HG03457 (cell line): Measurements from ENCODE around the gene CRYGC.
"Not testable (repeated sequence)": the region's sequence is repeated elsewhere in the genome, so short reads cannot be mapped to it uniquely, and the experiment has no call there.

ENCODE experiments used
- ATAC-seq: cut with Tn5 transposase; IDR thresholded peaks from one replicate; pipeline ENCODE4 v1.9.1; 2021; ENCODE audit warnings: moderate number of reproducible peaks; ENCODE audit not compliant: unreplicated experiment

Gene CRYGC

DNA sequence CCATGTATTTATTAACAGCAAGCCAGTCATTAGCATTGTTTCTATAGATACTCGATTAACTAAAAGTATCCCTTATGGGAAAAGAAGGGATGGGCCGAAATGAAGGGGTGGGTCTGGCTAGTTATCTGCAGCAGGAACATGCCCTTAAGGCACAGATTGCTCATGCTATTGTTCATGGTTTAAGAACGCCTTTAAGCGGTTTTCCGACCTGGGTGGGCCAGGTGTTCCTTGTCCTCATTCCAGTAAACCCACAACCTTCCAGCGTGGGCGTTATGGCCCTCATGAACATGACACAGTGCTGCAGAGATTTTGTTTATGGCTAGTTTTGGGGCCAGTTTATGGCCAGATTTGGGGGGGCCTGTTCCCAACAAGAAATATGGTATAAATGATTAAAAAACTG lies 8.7 kb upstream of the CRYGC start:
- ATAC-seq = not testable (repeated sequence)

DNA sequence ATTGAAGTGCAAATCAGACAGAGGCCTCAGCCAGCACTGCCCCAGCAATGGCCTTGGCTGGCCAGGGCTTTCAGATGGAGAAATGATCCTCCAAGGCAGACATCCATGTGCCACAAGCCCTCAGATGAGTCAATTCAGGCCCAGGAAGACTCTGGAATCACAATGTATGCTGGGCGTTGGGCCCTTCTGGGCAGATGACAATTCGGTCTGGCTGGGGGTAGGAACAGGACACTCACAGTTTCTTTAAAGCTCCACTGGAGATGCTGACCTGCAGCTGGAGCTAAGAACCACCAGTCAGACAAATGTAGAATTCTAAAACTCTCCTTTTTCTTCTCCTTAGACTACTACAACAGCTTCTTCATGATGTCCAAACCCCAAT lies 7.1 kb upstream of the CRYGC start:
- no peak for ATAC-seq

DNA sequence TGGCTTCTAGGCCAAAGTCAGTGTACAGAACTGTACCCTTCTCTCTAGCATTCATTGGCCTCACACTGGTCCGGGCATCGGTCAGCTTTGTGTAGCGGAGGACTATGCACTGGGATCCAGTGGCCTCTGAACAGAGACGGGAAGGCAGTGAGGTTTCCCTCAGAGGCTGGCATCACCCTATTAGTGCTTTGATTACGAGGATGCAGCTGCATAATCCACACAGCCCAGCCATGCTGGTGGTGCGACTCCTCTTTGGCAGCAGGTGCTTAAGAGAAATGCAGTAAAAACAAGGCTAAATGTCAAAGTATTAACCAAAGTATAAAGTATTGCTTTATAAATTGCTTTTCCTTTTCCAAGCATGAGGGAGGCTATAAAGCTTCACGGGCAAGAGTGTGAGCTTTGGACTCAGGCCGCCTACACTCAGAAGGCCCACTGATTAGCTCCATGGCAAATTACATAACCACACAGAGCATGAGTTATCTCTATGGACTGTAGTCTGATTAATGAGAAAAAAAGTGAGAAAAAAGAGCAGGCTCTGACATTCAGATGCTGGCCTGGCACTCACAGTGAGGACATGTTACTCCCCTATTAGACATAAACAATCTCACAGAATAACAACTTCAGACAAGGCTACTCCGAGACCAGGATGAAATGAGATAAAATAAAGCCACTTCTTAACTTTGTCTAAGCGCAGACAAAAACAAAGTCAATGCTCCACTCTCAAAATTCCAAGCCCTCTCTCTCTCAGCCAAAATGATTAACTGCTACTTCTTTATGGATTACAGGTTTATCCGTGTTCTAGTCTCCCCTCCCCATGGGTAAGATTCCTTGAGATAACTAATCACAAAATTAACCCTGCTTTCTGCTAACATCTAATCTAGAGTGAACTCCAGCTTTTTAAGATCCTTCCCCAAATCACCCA lies 6.4 kb upstream of the CRYGC start:
- ATAC-seq = no peak

DNA sequence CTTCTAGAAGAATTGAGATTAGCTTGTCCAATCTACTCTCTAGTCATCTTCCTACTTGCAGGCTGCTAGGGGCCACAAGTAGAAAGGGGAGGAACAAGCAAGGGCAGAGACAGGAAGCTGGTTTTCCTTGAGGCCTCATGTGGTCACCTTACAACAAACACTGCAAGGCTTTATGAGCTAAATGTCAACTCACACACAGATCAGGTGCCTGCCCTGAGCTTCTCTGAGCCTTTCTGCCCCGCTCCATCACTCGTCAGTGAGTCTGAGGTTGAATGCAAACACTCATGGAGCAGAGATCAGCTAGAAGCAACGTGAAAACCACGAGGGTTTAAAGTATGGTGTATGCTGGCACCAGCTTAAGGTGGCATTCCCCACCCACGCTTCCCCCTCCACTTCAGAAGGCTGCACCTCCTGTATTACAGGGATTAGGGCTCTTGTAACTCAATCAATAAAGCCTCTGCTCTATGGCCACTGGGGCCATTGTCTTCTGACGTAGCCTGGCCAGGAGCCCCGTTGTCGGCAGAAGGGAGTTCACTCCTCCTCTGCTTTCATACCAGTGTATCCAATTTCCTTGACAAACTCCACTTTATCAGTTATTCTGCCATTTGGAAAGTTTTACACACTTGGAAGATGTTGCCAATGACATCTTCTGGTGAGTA lies 5.4 kb upstream of the CRYGC start:
- no peak for ATAC-seq

DNA sequence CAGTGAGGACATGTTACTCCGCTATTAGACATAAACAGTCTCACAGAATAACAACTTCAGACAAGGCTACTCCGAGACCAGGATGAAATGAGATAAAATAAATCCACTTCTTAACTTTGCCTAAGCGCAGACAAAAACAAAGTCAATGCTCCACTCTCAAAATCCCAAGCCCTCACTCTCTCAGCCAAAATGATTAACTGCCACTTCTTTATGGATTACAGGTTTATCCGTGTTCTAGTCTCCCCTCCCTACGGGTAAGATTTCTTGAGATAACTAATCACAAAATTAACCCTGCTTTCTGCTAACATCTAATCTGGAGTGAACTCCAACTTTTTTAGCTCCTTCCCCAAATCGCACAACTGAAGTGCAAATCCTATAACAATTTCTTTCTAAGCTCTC lies 1.1 kb upstream of the CRYGC start:
- ATAC-seq = no peak

DNA sequence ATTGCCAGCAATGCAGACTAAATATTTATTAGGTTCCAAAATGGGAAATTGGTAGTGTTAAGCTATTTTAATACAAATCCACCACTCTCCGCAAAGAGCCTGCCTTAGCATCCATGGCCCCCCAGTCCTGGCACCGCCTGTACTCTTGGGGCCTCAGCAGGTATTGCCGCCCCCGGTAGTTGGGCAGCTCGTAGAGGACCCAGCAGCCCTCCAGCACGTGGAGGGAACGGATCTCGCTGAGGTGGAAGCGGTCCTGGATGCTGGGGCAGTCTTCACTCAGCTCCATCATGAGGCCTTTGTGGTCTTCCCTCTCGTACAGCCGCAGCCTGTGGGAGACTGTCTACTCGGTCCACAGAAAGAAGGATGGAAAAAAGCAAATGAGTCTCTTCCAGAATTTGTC lies 1.5 kb downstream of the CRYGC start:
- no peak for ATAC-seq

DNA sequence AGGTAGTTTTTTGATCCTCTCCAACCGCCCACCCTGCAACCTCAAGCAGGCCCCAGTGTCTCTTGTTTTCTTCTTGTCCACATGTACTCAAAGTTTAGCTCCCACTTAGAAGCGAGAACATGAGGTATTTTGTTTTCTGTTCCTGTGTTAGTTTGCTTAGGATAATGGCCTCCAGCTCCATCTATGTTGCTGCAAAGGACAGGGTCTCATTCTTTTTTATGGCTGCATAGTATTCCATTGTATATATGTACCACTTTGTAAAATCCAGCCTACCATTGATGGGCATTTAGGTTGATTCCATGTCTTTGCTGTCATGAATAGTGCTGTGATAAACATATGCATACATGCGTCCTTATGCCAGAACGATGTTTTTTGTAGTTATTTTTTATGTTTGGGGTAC lies 2.5 kb downstream of the CRYGC start:
- no peak for ATAC-seq

DNA sequence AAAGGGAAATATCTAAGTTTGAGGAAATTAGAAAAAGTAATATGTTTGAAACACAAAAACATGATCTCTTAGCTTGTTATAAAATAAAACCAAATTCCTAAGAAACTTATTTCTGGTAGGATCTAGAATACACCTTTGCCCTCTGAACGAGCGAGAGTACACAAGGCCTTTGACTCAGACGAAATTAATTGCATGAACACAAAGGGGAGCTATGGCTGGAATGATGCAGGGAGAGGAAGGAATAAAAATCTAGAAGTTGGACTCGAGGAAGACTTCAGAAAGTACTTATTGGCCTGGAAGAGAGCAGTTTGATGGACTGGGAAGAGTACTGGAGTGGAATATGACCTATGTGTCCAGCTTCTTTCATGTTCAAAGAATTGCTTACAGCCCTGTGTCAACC lies 4.4 kb downstream of the CRYGC start:
- no peak for ATAC-seq

DNA sequence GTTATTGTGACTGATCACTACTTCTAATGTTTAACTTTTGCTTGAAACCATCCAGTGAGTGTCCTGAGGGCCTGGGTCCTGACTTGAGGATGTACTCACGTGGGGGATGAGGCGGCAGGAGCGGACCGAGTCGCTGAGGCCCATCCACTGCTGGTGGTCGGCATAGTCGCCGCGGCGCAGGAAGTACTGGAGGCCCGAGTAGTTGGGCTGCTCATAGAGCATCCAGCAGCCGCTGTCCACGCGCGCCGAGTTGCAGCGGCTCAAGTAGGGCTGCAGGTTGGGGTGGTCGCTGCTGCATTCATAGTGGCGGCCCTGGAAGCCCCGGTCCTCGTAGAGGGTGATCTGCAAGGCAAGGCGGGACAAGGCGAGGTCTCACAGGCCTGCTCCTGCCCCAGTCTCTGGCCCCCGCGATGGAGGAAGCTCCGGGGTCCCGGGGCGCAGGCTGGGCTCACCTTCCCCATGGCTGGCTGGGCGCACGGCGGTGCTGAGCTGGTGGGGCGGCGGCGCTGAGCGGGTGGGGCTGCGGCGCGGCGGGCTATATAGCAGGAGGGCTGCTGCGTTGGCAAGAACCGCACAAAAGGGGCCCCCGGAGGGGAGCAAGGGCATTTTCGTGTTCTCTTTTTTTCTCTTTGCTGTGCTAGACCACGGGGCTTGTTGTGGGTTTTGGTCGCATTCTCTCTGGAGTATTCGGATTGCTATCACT lies 5.5 kb downstream of the CRYGC start, which contains the start of gene CRYGD:
CRYGD (minus strand) TSS at position 512 of the 703 bp plus-strand sequence; CDS start at position 461, 51 bp downstream.
- ATAC-seq = not testable (repeated sequence)

DNA sequence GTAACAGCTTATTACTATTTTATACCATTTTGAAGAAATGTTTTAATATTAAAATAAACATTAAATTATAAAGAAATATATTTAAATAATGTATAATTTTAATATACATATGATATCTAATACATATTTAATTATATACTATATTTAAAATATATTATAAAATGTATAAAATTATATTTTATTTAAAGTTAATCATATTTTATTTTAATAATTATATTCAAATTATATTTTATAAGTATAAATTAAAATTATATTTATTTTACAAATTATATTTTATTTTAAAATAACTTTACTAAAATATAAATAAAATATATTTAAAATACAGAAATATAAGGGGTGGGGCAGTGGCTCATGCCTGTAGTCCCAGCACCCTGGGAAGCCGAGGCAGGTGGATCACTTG lies 7.4 kb downstream of the CRYGC start:
- ATAC-seq = no peak

DNA sequence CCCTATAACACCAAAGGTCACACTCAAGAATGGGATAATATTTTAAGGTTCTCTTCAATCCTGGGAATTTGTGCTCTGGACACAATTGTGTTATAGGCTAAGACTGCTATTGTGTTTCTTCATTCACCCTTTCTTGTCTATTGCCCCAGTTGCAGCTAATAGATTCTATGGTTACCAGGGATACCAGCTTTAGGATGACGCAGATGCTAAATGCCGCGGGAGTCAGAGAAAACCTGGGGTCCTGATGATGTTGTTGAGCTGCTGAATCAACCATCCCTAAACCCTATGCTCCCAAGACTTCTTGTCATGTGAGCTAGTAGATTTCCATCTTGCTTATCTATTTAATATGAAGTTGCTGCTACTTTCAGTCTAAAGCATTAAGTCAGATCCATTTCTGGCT lies 10.7 kb downstream of the CRYGC start:
- no peak for ATAC-seq

DNA sequence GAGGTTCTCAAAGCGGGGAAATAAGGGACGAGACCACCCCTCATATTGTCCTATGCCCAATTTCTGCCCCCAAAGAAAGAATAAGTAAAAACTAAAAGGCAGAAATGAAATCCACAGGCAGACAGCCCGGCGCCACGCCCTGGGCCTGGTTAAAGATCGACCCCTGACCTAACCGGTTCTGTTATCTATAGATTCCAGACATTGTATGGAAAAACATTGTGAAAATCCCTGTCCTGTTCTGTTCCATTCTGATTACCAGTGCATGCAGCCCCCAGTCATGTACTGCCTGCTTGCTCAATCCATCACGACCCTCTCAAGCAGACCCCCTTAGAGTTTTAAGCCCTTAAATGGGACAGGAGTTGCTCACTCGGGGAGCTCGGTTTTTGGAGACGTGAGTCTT lies 12.2 kb downstream of the CRYGC start:
- ATAC-seq = not testable (repeated sequence)

DNA sequence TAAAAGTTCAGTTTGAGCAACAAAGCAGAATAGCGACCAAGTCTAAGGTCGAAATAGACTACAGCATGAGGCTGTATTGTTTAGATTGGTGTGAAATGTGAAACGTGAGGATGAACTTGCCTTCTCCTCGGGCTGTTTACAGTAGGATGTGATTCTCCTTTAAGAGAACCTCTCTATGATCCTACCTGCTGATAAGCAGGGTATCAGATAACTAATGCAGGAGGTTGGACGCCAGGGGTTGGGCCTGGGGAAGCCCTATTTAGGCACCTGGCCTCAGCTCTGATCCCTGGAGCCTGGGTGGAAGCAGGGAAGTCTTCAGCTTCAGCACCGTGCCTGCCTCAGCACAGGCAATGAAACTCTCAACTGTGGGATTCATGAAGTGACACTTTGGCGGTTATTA lies 16.7 kb downstream of the CRYGC start:
- no peak for ATAC-seq

DNA sequence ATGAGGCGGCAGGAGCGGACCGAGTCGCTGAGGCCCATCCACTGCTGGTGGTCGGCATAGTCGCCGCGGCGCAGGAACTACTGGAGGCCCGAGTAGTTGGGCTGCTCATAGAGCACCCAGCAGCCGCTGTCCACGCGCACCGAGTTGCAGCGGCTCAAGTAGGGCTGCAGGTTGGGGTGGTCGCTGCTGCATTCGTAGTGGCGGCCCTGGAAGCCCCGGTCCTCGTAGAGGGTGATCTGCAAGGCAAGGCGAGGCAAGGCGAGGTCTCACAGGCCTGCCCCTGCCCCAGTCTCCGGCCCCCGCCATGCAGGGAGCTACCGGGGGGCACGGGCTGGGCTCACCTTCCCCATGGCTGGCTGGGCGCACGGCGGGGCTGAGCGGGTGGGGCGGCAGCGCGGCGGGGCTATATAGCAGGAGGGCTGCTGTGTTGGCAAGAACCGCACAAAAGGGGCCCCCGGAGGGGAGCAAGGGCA lies 17.3 kb downstream of the CRYGC start:
- ATAC-seq = not testable (repeated sequence)

DNA sequence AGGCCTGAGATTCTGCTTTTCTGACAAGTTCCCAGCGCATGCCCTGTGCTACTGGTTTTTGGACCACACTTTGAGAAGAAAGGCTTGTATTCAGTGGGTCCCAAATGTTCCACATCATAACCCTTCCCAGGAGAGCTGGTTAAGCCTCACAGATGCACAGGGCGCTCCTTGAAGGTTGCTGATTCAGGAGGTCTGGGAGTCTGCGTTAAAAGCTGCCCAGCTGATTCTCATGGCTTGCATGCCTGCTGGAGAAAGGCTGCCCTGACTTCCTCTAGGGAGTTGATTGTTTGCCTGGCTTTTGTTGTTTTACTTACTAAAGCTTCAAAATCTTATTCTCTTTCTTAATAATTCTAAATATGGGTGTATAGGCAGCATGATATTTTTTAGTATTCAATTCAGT lies 26.0 kb downstream of the CRYGC start:
- ATAC-seq = no peak

DNA sequence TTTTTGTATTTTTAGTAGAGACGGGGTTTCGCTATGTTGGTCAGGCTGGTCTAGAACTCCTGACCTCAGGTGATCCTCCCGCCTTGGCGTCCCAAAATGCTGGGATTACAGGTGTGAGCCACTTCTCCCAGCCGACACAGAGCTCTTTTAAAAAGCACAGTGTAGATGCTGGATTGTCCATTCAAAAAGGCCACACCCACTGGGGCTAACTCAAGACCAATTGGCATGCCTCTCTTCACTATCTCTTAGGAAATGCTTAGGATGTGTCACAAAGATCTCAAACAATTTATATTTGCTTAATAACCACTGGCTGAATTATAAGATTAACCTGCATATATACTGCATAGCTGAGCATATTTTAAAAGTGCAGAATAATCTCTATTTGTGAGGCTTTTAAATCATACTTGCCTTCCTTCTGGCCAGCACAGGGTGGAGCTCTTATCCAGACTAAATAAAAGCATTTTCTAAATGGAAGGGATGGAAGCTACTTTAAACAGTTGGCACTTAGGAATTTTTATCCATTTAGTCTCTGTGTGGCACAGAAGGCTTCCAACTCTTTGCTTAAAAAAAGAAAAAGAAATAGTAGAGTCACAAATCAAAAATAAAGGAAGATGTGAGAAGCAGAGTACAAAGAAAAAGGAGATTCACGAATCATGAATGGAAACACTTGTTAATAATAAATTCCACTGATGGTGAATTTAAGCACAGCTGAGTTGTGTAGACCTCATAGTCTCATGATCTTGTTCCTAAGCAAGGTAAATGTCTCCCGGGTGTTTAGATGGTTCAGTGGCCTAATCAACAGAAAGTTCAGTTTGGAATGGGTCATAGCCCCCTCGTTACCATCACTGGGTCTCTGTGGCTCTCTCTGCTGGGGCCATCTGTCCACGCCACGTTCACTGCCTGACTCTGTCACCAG lies 27.7 kb downstream of the CRYGC start:
- no peak for ATAC-seq

DNA sequence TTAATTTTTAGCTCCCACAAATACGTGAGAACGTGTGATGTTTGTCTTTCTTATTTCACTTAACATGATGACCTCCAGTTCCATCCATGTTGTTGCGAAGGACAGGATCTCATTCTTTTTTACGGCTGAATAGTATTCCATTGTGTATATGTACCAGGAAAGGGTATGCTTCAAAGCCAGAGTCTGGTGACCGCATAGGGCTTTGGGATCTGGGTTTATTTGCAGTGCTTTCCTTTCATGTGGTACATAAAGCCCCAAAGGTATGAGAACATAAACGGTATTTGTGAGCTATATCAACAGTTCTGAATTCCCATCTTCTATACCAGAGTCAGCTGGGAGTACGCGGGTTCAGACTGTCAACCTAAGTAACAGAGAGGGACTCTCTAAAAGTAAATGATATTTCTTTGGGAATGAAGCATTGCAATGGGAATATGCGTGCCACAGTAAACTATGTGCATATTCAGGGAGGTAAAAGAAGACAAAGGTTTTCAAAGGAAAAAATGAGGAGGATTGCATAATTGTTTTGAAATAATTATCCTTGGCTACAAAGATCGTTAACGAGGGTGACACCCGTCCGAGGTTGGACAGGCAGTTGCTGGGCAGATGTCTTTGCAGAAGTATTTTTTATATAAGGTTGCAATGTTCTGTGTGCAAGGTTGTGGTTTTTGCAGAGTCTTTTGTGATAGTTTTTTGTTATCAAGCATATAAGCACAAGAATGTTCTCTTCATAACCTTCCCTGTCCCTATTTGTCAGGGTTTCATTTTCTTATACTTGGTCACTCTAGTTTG lies 29.8 kb downstream of the CRYGC start:
- ATAC-seq = no peak

DNA sequence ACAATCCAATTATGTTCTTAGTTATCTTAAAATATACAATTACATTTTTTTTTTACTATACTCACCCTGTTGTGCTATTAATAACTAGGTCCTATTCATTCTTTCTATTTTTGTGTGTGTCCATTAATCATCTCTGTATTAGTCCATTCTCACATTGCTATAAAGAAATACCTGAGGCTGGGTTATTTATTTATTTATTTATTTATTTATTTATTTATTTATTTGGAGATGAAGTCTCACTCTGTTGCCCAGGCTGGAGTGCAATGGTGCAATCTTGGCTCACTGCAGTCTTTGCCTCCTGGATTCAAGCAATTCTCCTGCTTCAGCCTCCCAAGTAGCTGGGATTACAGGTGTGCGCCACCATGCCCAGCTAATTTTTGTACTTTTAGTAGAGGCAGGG lies 30.9 kb downstream of the CRYGC start:
- not testable (repeated sequence) for ATAC-seq

DNA sequence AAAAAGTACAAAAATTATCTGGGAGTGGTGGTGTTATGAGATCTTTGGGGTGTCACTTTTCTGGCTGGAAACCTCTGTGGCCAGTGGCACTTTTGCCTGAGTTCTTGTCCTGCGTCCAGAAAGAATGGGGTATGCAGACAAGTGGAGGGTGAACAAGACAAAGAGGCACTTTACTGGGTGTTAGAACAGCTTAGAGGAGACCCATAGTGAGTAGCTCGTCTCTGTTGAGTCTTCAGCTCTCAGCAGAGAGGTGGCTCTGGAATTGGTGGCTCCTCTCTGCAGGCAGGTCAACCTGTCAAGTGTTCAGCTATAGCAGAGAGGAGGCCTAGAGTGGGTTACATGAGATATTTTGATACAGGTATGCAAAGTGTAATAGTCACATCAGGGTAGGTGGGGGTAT lies 31.4 kb downstream of the CRYGC start:
- no peak for ATAC-seq

DNA sequence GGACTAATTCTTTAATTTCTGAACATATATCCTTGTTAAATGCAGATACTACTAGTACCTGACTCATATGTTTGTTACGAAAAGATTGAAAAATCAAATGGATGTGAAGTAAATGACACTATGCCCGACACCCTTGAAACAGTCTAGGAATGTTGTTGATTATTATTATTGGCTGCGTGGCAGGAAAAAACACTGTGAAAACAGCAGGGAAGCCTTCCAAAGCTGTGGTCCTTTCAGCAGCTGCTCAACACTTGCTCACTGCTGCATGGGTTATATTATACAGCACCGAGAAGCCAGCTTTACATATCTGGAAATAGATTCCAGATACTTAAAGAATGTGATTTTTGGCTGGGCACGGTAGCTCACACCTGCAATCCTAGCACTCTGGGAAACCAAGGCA lies 31.8 kb downstream of the CRYGC start:
- ATAC-seq = no peak
